ENCODE data around the gene TRA2B.
"Not testable (repeated sequence)": the region's sequence is repeated elsewhere in the genome, so short reads cannot be mapped to it uniquely, and the experiment has no call there.

TRA2B gene

DNA sequence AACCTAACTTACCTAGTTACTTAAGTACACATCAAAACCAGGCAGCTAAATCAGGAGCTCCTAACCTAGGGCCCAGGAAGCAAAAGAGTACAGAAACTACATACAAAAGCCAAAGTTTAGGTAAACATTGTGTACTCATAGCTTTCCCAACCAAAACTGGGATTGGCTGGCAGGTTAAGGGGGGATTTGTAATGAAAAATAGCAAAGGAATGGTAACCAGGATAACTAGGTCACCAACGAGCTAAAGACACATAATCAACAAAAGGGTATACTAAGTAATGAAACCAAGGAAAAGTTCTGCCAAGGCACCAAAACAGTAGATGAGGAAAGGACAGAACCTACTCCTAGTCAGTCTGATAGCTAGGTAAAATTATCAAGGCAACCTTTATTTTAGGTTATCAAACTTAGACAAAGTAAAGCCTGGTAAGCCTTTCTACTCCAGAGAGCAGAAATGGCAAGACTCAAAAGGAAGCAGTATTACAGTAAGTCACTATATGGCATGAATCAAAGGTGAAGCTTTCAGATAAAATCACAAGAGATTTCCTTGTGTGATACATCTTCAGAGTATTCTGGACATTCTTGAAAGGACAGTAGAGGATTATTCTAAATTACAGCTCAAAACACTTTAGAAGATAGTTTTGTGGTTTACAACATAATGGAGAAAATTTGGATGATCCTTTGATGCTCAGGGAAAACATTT lies 10.2 kb downstream of the TRA2B start:
- no peak for DNase-seq (ENCODE audit: low read depth)

DNA sequence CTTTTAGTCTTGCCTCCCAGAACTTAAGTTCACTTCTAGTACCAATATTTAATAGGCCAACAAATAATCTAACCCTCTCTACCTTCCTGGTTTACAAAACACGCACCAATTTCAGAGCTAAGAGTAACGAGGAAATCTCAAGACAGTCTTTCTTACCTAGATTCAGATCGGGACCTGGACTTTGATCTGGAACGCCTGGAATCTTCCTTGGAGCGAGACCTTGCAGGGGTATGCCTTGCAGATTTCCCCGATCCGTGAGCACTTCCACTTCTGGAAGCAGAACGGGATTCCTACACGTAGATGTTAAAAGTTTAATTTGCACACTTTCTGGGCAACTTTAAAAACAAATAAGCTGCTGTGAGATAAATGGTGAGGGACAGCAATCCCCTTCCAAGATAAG lies 11.4 kb downstream of the TRA2B start:
- DNase-seq (ENCODE audit: low read depth), result no peak

DNA sequence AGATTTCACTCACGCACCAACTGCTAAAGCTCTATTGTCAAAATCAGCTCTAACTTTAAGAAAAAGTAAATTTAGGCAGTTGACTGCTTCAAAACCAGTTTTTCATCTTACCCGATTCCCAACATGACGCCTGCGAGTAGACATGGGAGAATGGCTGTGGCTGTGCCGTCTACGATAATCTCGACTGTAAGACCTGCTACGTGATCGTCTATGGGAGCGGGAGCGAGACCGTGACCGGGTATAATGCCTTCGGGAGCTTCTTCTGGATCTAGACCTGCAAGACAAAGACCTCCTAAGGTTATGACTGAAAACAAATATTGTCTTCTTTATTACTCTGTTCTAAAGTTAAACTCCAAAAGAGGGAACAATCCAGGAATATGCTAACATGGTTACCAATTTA lies 12.5 kb downstream of the TRA2B start:
- DNase-seq (ENCODE audit: low read depth), result no peak

DNA sequence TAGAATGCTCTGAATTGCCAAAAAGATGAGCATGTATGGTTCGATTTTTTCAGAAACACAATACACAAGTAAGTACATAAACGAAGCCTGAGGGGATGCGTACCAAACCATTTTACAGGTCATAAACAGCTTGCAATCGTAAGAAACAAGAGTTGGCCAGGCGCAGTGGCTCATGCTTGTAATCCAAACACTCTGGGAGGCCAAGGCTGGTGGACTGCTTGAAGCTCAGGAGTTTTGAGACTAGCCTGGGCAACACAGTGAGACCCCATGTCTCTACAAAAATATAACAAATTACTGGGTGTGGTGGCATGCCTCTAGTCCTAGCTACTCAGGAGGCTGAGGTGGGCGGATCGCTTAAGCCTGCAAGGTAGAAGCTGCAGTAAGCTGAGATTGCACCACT lies 13.4 kb downstream of the TRA2B start:
- DNase-seq (ENCODE audit: low read depth), result no peak

DNA sequence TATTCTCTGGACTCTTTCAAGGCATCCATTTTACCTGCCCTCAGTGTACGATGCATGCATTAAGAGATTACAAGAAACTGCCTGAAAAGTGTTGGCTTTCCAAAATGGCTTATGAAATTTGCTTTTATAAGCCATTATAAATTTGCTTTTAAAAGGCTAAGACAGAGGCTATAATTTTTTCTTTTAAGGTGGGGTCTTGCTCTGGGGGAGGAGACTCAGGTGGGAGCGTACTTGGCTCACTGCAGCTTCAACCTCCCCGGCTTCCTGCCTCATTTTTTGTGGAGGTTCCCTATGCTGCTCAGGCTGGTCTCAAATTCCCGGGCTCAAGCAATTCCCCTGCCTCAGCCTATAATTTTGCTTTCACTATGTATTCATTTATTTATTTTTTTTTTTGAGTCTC lies 17.6 kb downstream of the TRA2B start:
- DNase-seq (ENCODE audit: low read depth), result no peak

DNA sequence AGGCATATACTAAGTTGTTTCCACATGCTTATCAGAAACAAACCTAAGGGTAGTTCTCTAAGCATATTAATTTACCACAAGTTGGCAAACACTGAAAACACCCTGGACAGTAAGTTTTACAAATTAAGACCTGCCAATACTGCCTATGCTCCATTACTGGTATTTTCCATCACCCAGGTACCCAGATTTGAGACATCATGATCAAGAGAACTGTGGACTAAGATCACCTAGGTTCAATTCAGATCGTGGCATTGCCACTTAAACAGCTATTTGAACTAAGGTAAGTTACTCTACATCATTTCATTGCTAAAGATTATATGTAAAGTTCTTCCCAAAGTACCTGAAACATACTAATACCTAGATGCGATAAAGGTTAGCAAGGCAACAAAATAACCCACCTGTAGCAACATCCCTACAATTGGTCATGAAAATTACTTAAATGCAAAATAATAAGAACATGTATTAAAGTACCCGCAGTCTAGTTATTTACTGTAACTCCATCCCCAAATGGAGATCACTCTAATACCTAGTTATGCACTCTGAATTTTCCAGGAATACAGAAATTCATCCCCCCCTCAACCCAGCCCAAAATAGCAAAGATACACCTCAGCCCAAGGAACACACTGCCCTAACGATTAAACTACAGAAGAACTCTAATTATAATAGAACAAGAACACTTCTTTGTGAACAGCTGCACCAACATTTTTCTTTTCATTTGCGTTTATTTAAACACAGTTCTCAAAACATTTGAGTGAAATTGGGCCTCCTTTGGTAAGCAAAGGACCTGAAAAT lies 21.6 kb downstream of the TRA2B start:
- no peak for DNase-seq (ENCODE audit: low read depth)

DNA sequence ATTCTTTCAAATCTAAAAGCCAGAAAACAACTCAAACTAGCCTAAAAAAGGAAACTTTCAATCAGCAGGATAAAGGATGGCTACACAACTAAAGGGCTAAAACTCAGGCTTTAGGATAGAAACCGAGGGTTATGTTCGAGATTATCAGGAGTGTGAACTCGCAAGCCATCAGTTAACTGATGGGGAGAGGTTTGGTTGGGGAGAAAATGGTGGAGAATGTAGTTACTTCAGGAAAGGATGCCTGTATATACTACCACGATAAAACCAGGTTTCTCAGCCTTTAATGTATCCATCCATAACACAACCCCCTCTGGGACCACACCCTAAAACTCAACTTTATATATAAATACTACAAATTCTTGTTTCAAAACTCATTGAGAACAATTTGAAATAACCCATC lies 22.2 kb downstream of the TRA2B start:
- no peak for DNase-seq (ENCODE audit: low read depth)

DNA sequence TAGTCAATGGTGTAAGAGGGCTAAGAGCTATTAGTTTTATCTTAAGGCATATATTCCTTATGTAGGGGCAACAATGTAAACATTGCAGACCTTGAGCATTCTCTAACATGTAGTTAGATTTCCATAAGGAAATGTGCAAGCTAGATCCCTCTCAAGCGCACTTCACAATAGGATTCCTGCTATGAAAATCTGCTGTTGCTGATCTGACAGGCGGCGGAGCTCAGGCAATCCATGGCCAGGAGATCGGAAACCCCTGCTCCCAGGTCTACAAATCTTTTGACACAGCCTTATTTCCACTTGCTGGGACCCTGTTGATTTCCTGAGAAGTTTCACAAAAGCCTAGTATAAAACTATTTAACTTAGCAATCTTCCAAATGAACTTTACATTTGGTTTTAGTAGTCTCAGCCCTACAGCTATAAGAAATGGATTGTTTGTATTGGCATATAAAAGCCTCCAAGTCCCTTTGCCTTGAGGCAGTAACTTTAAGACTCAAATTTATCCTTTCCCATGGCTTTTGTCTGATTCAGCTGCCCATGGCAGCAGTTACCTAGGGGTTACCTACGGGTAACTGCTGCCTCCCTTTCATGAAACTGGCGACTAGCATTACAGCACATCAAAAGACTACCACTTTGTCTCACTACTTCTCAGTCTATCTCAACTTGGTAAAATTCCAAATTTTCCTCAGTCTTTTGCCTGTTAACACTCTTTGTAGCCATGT lies 22.7 kb downstream of the TRA2B start:
- DNase-seq (ENCODE audit: low read depth), result no peak

DNA sequence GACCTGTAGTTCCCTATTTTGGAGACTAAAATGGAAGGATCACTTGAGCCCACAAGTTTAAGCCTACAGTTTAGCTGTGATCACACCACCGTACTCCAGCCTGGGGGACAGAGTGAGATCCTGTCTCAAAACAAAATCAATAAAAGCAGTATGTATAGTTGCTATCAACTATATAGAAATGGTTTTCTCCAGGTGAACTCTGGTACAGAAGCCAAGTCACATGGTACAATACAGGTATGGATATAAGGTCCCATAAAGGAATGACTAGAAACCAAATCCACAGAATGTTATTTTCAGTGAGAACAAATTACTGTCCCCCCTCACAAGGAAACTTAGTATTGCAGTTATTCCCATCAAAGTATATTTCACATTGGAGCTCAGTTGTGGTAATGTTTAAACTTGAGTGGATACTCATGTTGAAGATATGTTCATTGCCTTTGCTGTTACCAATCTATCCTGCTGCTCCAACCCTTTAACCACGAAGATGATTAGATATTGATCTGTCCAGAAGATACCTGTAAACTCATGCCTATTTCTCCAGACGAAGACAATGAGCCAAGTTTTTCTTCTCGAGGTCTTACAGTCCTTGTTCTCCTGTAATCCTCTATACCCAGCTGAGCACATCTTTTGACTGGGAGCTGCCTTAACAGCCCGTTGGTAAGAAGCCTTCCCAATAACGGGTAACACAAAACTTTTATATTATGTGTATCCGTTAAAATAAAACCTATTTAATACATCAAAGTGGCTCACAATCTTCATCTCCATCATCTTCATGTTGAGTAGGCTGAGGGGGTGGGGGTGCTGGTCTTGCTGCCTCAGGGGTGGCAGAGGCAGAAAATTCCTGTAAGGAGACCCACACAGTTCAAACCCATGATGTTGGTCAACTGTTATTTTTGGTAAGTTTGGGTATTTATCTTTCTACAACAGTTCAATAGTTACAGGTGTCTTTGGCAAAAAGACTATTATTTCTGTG lies 24.6 kb downstream of the TRA2B start:
- DNase-seq (ENCODE audit: low read depth), result no peak

DNA sequence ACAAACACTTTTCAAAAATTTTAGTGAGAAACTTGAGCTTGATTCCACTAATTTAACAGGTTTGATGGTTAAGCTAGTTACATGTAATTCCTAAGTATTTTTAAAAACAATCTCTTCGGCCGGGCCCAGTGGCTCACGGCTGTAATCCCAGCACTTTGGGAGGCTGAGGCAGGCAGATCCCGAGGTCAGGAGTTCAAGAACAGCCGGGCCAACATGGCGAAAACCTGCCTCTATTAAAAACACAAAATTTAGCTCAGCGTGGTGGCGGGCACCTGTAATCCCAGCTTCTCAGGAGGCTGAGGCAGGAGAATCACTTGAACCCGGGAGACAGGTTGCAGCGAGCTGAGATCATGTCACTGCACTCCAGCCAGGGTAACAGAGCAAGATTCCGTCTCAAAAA lies 25.3 kb downstream of the TRA2B start:
- DNase-seq (ENCODE audit: low read depth), result no peak

DNA sequence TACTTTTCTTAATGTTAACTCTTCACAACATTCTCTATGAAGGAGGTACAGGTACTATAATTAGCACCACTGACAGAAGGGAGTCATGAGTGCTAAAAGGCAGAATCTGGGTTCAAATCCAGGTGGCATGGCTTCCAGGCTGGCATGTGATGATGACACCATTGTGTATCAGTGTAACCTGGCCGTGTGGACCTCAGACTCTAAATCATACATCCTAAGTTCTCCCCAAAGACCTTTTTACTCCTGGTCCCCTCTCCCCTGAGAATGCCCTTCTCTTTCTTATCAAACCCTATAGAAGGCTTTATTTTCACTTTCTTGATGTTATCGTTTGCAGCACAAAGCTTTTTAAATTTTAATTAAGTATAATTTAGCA lies 26.8 kb downstream of the TRA2B start:
- not testable (repeated sequence) for DNase-seq (ENCODE audit: low read depth)

DNA sequence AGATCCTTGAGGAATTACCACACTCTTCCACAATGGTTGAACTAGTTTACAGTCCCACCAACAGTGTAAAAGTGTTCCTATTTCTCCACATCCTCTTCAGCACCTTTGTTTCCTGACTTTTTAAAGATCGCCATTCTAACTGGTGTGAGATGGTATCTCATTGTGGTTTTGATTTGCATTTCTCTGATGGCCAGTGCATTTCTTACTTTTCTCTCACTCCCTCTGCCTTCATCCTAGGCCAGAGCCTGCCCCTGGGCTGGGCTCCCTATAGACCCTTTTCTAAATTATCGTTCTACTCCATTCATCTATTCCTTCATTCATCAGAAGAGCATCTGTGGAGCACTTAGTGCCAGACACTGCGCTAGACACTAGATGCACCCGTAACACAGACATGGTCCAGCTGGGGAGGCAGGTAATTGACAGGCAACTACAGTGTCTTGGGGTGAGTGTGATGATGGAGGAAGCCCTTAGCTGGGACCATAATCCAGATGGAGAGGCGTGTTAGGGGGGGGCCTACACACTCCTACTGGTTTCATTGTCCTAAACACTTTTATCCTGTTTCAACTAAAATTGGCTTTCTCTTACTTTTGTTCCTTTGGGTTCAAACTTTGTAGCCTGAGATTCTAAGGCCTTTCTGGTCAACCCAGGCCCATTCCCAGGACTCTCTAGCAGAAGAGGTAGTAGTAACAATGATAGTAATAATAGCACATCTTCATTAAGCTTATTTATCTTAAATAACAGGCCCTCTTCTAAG lies 27.3 kb downstream of the TRA2B start:
- not testable (repeated sequence) for DNase-seq (ENCODE audit: low read depth)

DNA sequence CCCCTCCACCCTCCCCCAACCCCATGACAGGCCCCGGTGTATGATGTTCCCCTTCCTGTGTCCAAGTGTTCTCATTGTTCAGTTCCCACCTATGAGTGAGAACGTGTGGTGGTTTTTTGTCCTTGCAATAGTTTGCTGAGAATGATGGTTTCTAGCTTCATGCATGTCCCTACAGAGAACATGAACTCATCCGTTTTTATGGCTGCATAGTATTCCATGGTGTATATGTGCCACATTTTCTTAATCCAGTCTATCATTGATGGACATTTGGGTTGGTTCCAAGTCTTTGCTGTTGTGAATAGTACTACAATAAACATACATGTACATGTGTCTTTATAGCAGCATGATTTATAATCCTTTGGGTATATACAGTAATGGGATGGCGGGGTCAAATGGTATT lies 27.9 kb downstream of the TRA2B start:
- DNase-seq (ENCODE audit: low read depth), result not testable (repeated sequence)

DNA sequence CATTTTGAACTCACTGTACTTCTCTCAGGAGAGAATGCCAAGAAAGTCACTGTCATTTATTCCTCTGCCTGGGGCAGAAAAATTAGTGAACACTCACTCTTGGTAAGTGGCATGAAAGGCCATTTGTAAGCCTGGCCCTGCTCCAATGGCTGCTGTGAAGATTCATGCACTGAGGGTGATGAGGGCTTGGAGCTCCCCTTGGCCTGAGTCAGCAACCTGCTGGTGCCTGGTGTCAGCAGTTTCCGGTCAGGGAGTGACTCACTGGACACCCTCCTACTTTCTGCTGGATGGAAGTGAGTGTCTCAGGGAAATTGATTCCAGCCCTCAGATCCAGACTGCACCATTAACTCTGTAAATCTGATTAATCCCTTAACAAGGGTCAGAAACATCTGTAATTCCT lies 37.6 kb downstream of the TRA2B start:
- DNase-seq (ENCODE audit: low read depth), result peak; percentile 71

DNA sequence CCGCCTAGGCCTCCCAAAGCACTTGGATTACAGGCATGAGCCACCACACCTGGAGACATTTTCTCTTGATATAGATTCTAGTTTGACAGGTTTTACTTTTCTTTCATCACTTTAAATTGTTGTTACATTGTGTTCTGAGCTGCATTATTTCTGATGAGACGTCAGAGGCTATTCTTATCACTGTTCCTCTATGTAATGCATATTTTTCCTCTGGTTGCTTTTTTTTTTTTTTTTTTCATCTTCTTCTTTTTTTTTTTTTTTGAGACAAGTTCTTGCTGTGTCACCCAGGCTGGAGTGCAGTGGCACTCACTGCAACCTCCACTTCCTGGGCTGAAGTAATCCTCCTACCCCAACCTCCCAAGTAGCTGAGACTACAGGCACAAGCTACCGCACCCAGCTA lies 41.2 kb downstream of the TRA2B start:
- no peak for DNase-seq (ENCODE audit: low read depth)

DNA sequence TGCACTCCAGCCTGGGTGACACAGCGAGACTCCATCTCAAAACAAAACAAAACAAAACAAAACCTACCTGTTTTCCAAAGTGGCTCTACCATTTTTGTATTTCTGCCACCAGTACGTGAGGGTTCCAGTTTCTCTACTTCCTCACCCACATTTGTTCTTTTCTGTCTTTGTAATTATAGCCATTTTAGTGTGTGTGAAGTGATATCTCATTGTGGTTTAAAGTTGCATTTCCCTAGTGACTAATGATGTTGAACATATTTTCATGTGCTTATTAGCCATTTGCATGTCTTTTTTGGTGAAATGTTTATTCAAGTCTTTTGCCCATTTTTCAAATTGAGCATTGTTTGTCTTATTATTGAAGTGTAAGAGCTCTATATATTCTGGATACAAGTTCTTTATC lies 50.7 kb downstream of the TRA2B start:
- DNase-seq (ENCODE audit: low read depth), result no peak

DNA sequence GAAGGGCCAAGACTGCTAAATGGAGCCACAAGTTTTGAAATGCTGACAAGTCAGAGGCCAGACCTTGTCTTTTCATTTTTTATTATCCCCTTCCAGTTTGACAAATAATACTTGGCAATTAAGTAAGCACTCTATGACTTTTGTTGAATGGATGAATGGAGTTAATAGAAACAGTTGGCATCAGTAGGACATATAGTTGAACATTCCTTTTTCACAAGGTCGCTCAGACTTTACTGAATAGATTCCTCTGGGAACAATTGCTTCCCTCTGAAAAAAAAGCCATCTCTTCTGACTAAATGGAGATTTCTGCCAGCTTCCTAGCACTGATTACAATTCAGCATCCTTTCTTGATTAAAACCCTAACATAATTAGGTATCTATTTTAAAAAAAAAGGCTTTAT lies 53.2 kb downstream of the TRA2B start:
- no peak for DNase-seq (ENCODE audit: low read depth)

DNA sequence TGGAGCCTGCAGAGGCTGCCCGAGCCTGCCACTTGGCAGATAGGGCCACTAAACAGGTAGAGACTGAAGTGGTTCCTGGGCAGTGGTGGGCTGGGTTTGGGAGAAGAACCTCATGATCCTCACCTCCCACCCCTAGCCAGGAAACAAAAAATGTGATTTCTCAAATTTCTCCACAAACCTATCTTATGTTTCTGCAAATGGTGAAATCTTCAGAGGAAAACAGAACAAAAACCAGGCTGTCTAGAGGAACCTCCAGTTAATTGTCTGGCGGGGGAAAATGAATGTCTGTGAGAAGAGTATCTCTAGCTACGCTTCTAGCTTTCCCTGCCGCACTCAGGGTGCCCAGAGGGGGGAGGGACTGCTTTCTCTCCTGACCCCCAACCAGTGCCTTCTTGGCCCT lies 55.9 kb downstream of the TRA2B start:
- DNase-seq (ENCODE audit: low read depth), result no peak

DNA sequence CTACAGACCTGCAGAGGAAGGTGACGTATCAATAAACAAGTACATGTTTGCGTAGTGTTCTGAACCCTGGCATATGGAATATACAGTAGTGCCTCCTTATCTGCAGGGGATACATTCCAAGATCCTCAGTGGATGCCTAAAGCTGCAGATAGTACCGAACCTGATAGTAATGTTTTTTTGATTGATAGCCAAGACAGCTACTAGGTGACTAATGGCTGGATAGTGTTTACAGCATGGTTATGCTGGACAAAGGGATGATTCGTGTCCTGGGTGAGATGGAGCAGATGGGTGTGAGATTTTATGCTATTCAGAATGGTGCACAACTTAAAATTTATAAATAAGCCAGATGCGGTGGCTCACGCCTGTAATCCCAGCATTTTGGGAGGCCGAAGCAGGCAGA lies 57.2 kb downstream of the TRA2B start:
- no peak for DNase-seq (ENCODE audit: low read depth)

DNA sequence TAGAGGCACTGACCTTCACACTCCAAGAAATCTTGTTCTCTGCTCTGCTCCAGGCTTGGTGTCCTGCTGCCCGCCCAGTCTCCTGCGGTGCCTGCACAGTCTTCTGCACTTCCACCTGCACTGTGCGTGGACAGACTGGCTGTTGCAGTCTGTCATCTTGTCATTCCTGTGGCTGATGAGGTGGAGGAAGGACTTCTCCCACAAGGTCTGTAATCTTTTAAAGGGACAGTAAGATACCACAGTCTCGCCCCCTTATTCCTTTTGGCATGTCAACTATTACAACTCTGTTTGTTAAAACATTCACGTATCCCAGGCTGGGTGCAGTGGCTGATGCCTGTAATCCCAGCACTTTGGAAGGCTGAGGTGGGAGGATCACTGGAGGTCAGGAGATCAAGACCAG lies 58.9 kb downstream of the TRA2B start:
- DNase-seq (ENCODE audit: low read depth), result no peak

DNA sequence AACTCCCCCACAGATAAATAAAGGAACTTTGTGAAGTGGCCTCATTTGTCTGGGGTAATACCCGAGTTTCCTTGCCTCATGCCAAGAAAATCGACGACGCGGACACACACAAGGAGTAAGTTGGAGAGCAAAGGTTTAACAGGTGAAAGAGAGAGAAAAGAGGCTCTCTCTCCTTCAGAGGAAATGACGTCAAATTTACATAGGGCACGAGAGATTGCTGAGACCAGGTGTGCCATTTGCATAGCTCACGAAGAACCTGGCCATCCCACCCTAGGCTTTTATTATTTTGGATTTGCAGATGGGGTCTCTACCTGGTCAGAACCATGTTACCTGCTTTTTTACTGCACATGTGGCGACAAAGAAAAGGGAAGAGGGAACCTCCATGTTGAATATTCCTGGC lies 63.7 kb downstream of the TRA2B start:
- no peak for DNase-seq (ENCODE audit: low read depth)
